GM19372 (cell line): ENCODE measurements around the gene TUBA1B.
A peak's percentile ranks its signal among the peaks of the same experiment; 100 is the strongest.

Experiments used
- ATAC-seq: cut with Tn5 transposase; IDR thresholded peaks from one replicate; pipeline ENCODE4 v1.9.1; 2021; ENCODE audit warnings: mild to moderate bottlenecking, low read depth, moderate library complexity; ENCODE audit not compliant: unreplicated experiment

TUBA1B gene

DNA sequence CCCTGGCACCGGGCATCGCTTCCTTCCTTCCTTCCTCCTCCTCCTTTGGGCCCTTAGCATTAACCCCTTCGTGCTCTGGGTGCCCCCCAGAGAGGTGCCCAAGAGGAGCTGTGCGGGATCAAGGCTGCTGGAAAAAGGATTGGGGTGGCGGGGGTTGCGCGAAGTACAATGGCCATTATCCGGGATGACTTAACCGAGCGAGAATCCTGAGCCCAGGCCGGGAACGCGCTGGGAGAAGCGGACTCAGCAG lies 39.4 kb downstream of the TUBA1B start:
- ATAC-seq = no peak

DNA sequence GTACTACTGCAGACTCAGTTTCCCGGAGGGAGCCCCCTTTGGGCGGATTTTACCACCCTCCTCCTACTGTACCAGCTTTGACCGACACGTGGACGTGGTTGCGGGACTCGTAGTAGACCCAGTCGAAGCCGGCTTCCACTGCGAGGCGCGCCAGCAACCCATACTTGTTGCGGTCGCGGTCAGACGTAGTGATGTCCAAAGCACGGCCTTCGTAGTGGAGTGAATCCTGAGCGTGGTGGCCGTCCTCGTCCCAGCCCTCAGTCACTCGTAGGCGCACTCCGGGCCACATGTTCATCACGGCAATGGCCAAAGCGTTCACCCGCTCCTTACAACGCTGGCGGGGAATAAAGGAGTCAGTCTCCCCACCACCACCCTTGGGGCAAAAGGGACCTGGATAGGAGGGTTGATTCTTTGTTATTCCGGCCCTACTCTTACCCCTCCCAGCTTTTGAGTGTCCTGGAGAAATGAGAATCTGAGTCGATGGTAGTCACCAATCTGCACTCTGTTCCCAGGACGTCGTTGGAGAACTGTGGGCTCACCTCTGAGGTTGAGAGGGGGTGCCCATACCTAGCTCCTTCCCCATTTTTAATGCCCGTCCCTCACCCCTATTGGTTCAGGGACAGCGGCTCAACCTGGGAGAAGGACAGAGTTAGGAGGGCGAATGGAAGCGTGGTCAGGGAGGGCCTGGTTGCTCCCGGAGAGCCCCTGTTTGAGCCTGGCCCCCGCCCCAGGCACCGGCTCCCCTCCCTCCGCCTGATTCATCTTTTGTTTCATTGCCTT lies 39.9 kb downstream of the TUBA1B start:
- no peak for ATAC-seq

- ATAC-seq = no peak
These were observed 41.1 kb downstream of the TUBA1B start for GRCh38 chr12:49089821-49090773.

DNA sequence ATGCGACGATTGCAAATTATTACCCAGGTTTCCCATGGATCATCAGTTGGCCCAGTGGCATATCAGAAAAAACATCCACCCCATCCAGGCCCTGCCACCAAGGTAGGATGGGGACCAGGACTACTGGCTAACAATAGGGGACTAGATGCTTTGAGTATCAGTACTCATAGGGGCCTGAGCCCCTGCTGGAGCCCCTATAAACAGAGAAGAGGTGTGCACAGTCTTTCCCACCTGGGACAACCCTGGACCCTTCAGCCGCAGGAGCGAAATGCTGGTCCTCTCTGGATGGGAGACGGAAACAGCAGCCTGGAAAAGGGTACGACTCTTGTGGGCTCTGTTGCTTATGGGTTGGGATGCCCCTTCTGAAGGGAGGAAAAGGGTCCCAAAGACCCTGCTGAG lies 42.3 kb downstream of the TUBA1B start:
- ATAC-seq = no peak

DNA sequence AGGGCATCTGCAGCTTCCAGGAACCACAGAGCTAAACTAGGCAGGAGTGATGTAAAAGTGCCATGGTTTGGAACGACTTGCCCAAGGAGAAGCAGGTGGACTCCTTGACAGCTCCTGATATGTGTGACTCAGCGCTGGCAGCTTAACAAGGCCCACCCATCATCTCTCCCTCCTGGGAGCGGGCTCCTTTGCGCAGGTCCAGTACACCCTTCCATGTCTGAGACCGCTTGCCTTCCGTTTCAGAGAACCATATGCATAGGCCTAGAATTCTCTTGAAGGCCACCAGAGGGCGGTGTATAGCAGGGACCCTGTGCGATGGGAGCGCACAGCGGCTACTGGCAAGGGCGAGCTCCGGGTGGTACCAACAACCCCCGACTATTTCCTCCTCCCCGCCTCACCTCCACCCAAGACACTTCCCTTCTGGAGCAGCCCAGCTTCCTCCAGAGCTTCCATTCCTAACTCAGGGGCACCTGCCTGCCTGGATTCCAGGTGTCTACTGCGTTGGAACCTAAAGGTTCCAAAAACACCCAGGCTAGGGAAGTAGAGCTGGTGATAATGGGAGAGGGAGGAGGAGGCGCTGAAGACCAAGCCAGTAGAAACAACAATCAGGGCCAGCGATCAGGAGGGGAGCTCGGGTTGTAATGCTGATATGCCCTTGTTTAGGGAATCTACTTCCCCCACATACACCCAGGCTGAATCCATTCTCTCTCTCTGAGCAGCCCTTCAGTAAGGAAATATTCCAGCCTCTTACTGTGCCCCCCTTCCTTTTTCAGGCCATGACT lies 42.9 kb downstream of the TUBA1B start:
- ATAC-seq = peak; percentile 76

- no peak for ATAC-seq
These were observed 45.1 kb downstream of the TUBA1B start for GRCh38 chr12:49086116-49086515.

DNA sequence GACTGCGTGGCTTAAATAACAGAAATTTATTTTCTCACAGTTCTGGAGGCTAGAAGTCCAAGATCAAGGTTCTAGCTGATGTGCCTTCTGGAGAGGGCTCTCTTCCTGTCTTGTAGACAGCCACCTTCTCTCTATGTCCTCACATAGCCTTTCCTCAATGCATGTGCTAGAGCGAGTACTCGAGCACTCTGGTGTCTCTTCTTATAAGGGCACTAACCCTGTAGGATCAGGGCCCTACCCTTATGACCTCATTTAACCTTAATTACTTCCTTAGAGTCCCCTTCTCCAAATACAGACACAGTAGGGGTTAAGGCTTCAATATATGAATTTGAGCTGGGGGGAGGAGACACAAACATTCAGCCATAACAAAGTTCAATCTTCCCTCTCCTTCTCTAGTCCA lies 46.8 kb downstream of the TUBA1B start:
- ATAC-seq = no peak

GRCh38 chr12:49079793-49080192 lies 51.4 kb downstream of the TUBA1B start:
- ATAC-seq = no peak
